Stimulated activated CD8-positive, alpha-beta memory T cell treated with anti-CD3 and anti-CD28 coated beads, Interleukin-15, amount 100 ng/mL, for 48 hours (primary cell): ENCODE measurements around the gene PNPLA2.

Source experiments
- DNase-seq, 2 donors: peaks; one replicate each; pipeline ENCODE4 v3.0.0-alpha.2; 2020; ENCODE audit warnings: low read depth in 2 of 2

The PNPLA2 gene

GRCh38 chr11:844693-845644 is 26.3 kb downstream of the PNPLA2 start:
- DNase-seq: no peak

- DNase-seq: no peak
Measured at GRCh38 chr11:845872-846495, 27.3 kb downstream of the PNPLA2 start.

- no peak for DNase-seq
Measured at GRCh38 chr11:846496-847098, 27.9 kb downstream of the PNPLA2 start.

- no peak for DNase-seq
Measured at GRCh38 chr11:847876-848275, 29.2 kb downstream of the PNPLA2 start.

- DNase-seq: peak; percentile 41 to 52
Measured at GRCh38 chr11:848380-848931, 29.7 kb downstream of the PNPLA2 start.

GRCh38 chr11:849104-849824 is 30.6 kb downstream of the PNPLA2 start:
- DNase-seq: no peak

- DNase-seq: no peak
Measured at GRCh38 chr11:849951-850774, 31.4 kb downstream of the PNPLA2 start.

- no peak for DNase-seq
Measured at GRCh38 chr11:850775-851763, 32.4 kb downstream of the PNPLA2 start.

GRCh38 chr11:852762-853161 is 34.0 kb downstream of the PNPLA2 start:
- no peak for DNase-seq

GRCh38 chr11:853682-854448 is 35.2 kb downstream of the PNPLA2 start:
- no peak for DNase-seq

- no peak for DNase-seq
Measured at GRCh38 chr11:854601-855329, 36.1 kb downstream of the PNPLA2 start.

- no peak for DNase-seq
Measured at GRCh38 chr11:855330-855674, 36.6 kb downstream of the PNPLA2 start.

GRCh38 chr11:855796-856195 is 37.1 kb downstream of the PNPLA2 start:
- no peak for DNase-seq

- no peak for DNase-seq
Measured at GRCh38 chr11:856397-856796, 37.7 kb downstream of the PNPLA2 start.

GRCh38 chr11:858053-858761 is 39.5 kb downstream of the PNPLA2 start:
- no peak for DNase-seq

GRCh38 chr11:858762-859339 is 40.1 kb downstream of the PNPLA2 start:
- no peak for DNase-seq
